Measurements from ENCODE around the gene MACROD2. TPM values are rescaled to one million over a fixed set of nuclear protein-coding genes. Genes with fewer than 3 reads are reported as not detected.

MACROD2 gene
- total and polyA plus RNA-seq, 2 of the 4 experiments (the other 2 are of a cell fraction): not detected

DNA sequence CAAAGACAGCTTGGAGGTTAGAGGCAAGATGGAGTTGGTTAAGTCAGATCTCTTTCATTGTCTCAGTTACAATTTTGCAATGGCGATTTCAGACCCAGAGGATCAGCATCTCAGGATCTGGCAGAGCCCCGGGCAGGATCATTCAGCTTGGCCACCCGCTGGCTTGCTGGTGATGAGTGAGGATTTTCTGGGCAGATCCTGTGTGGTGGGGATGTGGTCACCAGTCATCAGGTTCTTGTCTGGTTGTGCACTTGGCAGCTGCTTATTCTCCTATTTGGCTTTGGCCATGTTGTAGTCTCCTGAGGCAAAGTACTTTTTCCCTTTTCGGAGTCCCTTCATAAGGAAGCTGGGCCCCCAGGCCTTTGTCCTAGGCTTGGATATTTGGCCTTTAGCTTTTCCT, 1624.0 kb downstream of the MACROD2 start:
- no CpG with 5 or more reads among the region's 4 CpGs for WGBS, 2 experiments (ENCODE audit: extremely low coverage in 2 of 2, insufficient read length in 1 of 2)
- CTCF ChIA-PET: no interaction called here

More for the DNA sequence above, 1624.0 kb downstream of the MACROD2 start:
- intact Hi-C loops (cut with micrococcal nuclease) (no loop called here), dilution Hi-C loops (cut with HindIII; ENCODE audit: low sequenced_read_pairs, unreplicated experiment) (no loop called here), in situ Hi-C loops (cut with MboI; ENCODE audit: low sequenced_read_pairs) (no loop called here)
- DNase-seq (no peak), ATAC-seq (ENCODE audit: low read depth) (no peak)
- H3K4ac ChIP-seq (ENCODE audit: low read depth, low read length): no peak overlapping the region
- H3K4me2 ChIP-seq (ENCODE audit: low read depth, low read length): no peak overlapping the region
- H2BK15ac ChIP-seq (ENCODE audit: low read depth, low read length): no peak overlapping the region
- H4K5ac ChIP-seq (ENCODE audit: low read depth, low read length): no peak overlapping the region
- no peaks in the 10 kb centered on the region for H3K9me3 ChIP-seq (ENCODE audit: control insufficient read depth, insufficient read depth, low read length)
- H4K91ac ChIP-seq (ENCODE audit: insufficient read depth, low read depth, low read length): no peak overlapping the region
- BruUV-seq (replicated peaks): no TSS peak
- no peak overlapping the region for H3K4me3 ChIP-seq (ENCODE audit: insufficient read depth, low read depth, low read length)
- no peak overlapping the region for H4K8ac ChIP-seq (ENCODE audit: low read depth in 2 of 2, low read length in 2 of 2)
- no peak overlapping the region for H2AFZ ChIP-seq (replicated peaks; ENCODE audit: low read length, poor library complexity)
- H2BK120ac ChIP-seq (ENCODE audit: low read depth, low read length): no peak overlapping the region
- no peak overlapping the region for H3K23ac ChIP-seq (ENCODE audit: low read depth, low read length)
- H3K4me1 ChIP-seq (ENCODE audit: control insufficient read depth, insufficient read depth, low read length): no peaks in the 10 kb centered on the region
- H3K14ac ChIP-seq (replicated peaks; ENCODE audit: low read depth, low read length): no peak overlapping the region
- H3K27me3 ChIP-seq (ENCODE audit: control insufficient read depth, insufficient read depth, low read length): no peaks in the 10 kb centered on the region
- TF ChIP-seq CHD1 (IDR thresholded peaks at IDR 0.05; ENCODE audit: low read depth, low read length) (no peak), SMC3 (IDR thresholded peaks at IDR 0.05; ENCODE audit: low read depth, low read length) (no peak), CEBPB (IDR thresholded peaks at IDR 0.05; ENCODE audit: low read depth, low read length) (no peak), BHLHE40 (IDR thresholded peaks at IDR 0.05; ENCODE audit: low read depth, low read length) (no peak), POLR2A (IDR thresholded peaks at IDR 0.05; ENCODE audit: low read depth, low read length) (no peak), FOS (IDR thresholded peaks at IDR 0.05; ENCODE audit: low read depth, low read length) (no peak), MXI1 (IDR thresholded peaks at IDR 0.05; ENCODE audit: borderline replicate concordance, low read depth, low read length) (no peak), NFE2L2 (IDR thresholded peaks at IDR 0.05; ENCODE audit: low read depth, low read length) (no peak), RAD21 (IDR thresholded peaks at IDR 0.05; ENCODE audit: low read length) (no peak)
- TF ChIP-seq, protein P1, sequence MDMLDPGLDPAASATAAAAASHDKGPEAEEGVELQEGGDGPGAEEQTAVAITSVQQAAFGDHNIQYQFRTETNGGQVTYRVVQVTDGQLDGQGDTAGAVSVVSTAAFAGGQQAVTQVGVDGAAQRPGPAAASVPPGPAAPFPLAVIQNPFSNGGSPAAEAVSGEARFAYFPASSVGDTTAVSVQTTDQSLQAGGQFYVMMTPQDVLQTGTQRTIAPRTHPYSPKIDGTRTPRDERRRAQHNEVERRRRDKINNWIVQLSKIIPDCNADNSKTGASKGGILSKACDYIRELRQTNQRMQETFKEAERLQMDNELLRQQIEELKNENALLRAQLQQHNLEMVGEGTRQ (IDR thresholded peaks at IDR 0.05; ENCODE audit: low read depth, low read length): no peak
- TF ChIP-seq, protein P2, sequence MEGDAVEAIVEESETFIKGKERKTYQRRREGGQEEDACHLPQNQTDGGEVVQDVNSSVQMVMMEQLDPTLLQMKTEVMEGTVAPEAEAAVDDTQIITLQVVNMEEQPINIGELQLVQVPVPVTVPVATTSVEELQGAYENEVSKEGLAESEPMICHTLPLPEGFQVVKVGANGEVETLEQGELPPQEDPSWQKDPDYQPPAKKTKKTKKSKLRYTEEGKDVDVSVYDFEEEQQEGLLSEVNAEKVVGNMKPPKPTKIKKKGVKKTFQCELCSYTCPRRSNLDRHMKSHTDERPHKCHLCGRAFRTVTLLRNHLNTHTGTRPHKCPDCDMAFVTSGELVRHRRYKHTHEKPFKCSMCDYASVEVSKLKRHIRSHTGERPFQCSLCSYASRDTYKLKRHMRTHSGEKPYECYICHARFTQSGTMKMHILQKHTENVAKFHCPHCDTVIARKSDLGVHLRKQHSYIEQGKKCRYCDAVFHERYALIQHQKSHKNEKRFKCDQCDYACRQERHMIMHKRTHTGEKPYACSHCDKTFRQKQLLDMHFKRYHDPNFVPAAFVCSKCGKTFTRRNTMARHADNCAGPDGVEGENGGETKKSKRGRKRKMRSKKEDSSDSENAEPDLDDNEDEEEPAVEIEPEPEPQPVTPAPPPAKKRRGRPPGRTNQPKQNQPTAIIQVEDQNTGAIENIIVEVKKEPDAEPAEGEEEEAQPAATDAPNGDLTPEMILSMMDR (conservative IDR thresholded peaks at IDR 0.05; ENCODE audit: low read depth, low read length): no peak
- H2AK5ac ChIP-seq (ENCODE audit: low read depth, low read length): no peak overlapping the region
- H3K18ac ChIP-seq (ENCODE audit: low read depth, low read length): no peak overlapping the region
- H2BK20ac ChIP-seq (ENCODE audit: low read depth, low read length): no peak overlapping the region
- H3K9me1 ChIP-seq (ENCODE audit: insufficient read depth, low read length): no peaks in the 10 kb centered on the region
- H3K27ac ChIP-seq (ENCODE audit: insufficient read depth, low read length): no peak overlapping the region
- no peaks in the 10 kb centered on the region for H3K79me1 ChIP-seq (ENCODE audit: low read depth in 1 of 2, low read length in 2 of 2)
- no peak overlapping the region for H2AK9ac ChIP-seq (replicated peaks; ENCODE audit: low read depth, low read length, poor library complexity)
- no peak overlapping the region for H2BK5ac ChIP-seq (ENCODE audit: low read depth, low read length, poor library complexity, severe bottlenecking)
- H4K20me1 ChIP-seq (ENCODE audit: insufficient read depth, low read length): no peaks in the 10 kb centered on the region
- POLR2A ChIA-PET (ENCODE audit: unreplicated experiment): no interaction called here
- H3K36me3 ChIP-seq (ENCODE audit: control insufficient read depth, insufficient read depth, low read length): no peaks in the 10 kb centered on the region
- H3K9ac ChIP-seq (ENCODE audit: low read depth, low read length): no peak overlapping the region
- H3K56ac ChIP-seq (ENCODE audit: extremely low read depth, insufficient read depth, low read length): no peak overlapping the region

All from IMR-90 (cell line).